Measurements from ENCODE around the gene ACTRT2.

Gene ACTRT2

DNA sequence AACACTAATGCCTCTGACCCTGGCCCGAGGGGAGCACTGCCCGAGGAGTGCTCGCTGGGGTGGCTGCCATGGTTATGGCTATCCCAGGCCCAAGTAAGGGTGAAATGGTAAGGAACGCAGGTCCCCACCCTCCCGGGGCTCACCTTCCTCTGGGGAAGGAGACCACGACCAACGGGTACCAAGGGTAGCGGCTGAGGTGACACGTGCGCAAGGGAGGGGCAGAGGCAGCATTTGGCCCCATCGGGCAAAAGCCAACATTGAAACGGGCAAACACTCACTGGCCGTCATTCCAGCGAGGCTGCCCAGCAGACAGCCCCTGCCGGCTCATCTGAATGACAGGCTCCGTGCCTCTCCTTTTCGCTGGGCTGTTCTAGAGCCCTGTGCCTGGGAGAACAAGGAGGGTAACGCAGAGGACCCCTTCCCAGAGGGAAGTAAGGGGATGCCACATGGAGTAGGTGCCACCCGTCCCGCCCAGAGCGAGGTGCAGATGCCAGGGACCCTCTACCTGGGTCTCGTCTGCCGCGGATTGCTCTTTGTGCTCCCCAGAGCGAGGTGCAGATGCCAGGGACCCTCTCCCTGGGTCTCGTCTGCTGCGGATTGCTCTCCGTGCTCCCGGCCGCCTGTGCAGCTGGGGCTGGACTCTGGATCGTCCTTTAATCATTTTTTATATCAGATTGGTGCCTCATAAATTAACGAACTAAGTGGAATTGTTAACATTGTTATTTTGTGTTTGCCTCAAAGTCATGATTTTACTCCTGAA, 16.2 kb downstream of the ACTRT2 start:
- no peak overlapping the region for H3K27ac Mint-ChIP-seq
- peaks cover 22% of the 10 kb centered on the region for H3K4me1 Mint-ChIP-seq (ENCODE audit: low read depth)
- H3K36me3 Mint-ChIP-seq: no peaks in the 10 kb centered on the region
- no peak overlapping the region for H3K4me3 Mint-ChIP-seq
- no peaks in the 10 kb centered on the region for H3K9me3 Mint-ChIP-seq (ENCODE audit: low read depth)
- H3K27me3 Mint-ChIP-seq: no peaks in the 10 kb centered on the region

DNA sequence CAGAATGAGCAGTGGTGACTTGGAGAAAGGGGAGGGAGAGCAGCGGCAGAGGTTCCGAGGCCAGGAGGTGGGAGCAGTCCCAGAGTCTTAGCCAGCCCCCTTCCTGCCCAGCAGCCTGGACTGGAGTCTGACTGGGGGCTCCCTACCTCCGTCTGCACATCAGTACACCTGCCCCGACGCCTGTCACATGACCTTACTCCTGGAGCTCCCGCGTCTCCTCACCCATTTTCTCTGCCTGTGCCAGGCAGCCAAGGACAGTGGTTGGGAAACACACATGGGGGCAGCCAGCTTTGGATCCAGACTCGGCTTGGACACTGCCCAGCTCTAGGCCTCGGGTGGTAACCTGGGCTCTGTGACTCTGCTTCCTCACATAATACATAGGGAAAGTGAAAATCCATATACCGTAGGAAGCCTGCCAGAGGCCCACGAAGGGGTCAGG, 16.9 kb downstream of the ACTRT2 start:
- no peaks in the 10 kb centered on the region for H3K9me3 Mint-ChIP-seq (ENCODE audit: low read depth)
- H3K36me3 Mint-ChIP-seq: no peaks in the 10 kb centered on the region
- no peak overlapping the region for H3K4me3 Mint-ChIP-seq
- H3K27me3 Mint-ChIP-seq: no peaks in the 10 kb centered on the region
- H3K27ac Mint-ChIP-seq: no peak overlapping the region
- peaks cover 18% of the 10 kb centered on the region for H3K4me1 Mint-ChIP-seq (ENCODE audit: low read depth)

DNA sequence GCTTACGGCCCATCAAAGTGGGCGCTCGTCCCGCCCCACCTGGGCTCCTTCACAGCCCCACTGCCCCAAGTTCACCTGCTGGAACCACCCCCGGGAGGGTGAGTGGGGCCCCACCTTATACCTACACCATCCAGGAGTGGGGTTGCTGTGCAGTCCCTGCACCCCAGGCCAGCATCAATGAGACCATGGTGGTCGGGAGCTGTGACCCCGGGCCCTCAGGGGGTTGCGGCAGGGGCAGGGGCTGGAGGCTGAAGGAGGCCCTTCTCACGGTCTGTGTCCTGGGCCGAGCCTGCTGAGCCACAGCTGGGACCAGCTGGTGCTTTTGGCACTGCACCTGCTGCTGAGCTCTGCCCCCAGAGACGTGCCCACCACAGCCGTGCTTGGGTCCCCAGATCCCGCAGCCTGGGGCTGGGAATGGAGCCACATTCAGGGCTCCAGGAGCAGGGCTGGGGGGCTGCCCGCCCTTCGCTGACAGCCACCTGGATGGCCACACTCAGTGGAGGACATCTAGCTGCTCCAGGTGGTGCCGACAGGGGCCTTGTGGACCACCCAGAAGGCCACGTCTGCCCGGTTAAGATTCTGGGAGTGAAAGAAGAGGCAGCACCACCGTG, 17.4 kb downstream of the ACTRT2 start:
- Mint-ChIP-seq H3K36me3 (no peaks in the 10 kb centered on the region), H3K4me1 (ENCODE audit: low read depth) (peaks cover 12% of the 10 kb centered on the region), H3K9me3 (ENCODE audit: low read depth) (no peaks in the 10 kb centered on the region), H3K4me3 (no peak overlapping the region), H3K27me3 (no peaks in the 10 kb centered on the region), H3K27ac (no peak overlapping the region)

DNA sequence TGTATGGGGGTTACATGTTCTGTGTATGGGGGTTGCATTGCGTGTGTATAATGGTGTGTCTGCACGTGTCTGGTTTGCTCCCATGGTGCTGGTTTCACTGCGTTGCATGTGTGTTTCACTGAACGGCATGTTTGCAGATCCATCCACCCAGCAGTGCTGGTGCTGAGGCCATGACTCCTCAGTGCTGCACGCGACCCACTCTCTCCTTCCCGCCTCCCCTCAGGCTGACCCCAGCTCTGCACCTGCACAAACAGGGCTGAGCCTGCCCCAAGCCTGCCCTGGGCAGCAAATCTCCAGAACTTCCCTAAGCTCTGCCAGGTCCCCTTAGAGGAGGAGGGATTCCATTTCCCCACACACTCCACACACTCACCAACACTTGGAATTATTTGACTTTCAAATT, 18.7 kb downstream of the ACTRT2 start:
- H3K4me3 Mint-ChIP-seq: no peak overlapping the region
- H3K27me3 Mint-ChIP-seq: peaks cover 2% of the 10 kb centered on the region
- peaks cover 2% of the 10 kb centered on the region for H3K4me1 Mint-ChIP-seq (ENCODE audit: low read depth)
- no peaks in the 10 kb centered on the region for H3K36me3 Mint-ChIP-seq
- no peaks in the 10 kb centered on the region for H3K9me3 Mint-ChIP-seq (ENCODE audit: low read depth)
- no peak overlapping the region for H3K27ac Mint-ChIP-seq

DNA sequence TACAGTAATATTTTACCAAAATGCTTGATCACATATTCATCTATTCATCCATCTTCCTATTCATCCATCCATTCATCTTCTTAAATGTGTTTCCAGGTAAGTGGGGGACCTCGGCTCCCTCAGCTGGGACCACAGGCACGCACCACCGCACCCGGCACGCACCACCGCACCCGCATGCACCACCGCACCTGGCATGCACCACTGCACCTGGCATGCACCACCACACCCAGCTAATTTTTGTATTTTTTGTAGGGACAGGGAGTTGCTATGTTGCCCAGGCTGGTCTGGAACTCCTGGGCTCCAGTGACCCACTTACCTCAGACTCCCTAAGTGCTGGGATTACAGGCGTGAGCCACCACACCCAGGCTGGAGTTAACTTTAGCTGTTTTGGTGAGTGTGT, 21.2 kb downstream of the ACTRT2 start:
- H3K4me1 Mint-ChIP-seq (ENCODE audit: low read depth): no peaks in the 10 kb centered on the region
- no peaks in the 10 kb centered on the region for H3K9me3 Mint-ChIP-seq (ENCODE audit: low read depth)
- no peaks in the 10 kb centered on the region for H3K36me3 Mint-ChIP-seq
- H3K27ac Mint-ChIP-seq: no peak overlapping the region
- peaks cover 2% of the 10 kb centered on the region for H3K27me3 Mint-ChIP-seq
- no peak overlapping the region for H3K4me3 Mint-ChIP-seq

DNA sequence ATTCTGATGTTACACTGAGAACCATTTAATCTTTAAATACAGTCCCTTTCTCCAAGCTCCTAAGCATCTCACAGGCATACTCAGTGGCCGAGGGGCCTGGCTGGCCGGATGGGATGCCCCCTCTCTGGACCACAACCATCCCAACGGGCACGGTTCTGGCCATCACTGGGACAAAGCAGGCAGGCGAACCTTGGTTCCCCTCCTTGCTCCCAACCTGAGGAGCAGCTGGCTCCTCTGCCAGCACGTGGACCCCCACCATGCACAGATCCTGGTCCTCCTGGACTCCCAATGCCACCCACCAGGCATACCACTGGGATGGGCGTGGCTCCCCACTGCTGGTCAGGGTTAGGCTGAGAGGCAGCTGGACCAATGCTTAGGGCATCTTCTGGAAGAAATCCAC, 27.9 kb downstream of the ACTRT2 start:
- H3K9me3 Mint-ChIP-seq (ENCODE audit: low read depth): peaks cover 4% of the 10 kb centered on the region
- no peak overlapping the region for H3K27ac Mint-ChIP-seq
- H3K36me3 Mint-ChIP-seq: peaks cover 3% of the 10 kb centered on the region
- H3K27me3 Mint-ChIP-seq: peaks cover 7% of the 10 kb centered on the region
- H3K4me3 Mint-ChIP-seq: no peak overlapping the region
- H3K4me1 Mint-ChIP-seq (ENCODE audit: low read depth): peaks cover 1% of the 10 kb centered on the region

DNA sequence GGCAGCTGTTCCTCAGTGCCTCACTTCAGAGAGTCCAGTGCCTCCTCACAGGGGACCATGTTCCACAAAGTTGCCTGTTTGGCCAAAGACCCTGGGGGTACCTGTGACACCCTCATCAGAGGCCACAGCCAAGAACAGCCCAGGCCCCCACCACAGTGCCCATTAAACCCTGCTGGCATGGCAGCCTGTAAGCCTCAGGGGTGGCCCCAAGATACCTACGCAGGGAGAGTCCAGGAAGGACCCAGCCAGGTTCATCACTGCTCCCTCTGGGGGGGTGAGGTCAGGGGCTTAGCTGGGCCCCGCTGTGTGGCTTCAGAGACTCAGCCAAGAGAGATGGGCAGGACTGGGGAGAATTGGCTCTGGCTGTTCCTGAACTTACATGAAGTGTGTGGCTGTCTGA, 28.6 kb downstream of the ACTRT2 start:
- peaks cover 1% of the 10 kb centered on the region for H3K4me1 Mint-ChIP-seq (ENCODE audit: low read depth)

DNA sequence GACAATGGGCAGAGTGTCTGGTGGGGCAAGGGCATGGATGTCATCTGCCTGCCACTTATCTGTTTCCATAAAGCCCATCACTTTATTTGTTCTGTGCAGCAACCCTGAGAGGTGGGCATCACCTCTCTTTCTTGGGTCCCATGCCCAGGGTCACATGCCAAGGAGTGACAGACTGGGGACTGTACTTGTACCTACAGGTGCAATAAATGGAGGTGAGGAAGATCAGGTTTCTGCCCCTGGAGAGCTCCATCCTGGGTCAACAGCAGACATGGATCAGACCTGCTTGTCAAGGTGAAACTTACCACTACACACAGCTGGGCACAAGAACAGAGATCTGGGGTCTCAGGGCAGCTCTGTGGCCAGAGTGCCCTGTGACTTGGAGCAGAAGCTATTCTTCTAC, 29.3 kb downstream of the ACTRT2 start:
- peaks cover 3% of the 10 kb centered on the region for H3K36me3 Mint-ChIP-seq
- H3K4me3 Mint-ChIP-seq: no peak overlapping the region
- H3K4me1 Mint-ChIP-seq (ENCODE audit: low read depth): peaks cover 1% of the 10 kb centered on the region
- peaks cover 5% of the 10 kb centered on the region for H3K27me3 Mint-ChIP-seq
- peaks cover 4% of the 10 kb centered on the region for H3K9me3 Mint-ChIP-seq (ENCODE audit: low read depth)
- H3K27ac Mint-ChIP-seq: no peak overlapping the region

More for the DNA sequence above, 28.6 kb downstream of the ACTRT2 start:
- Mint-ChIP-seq H3K4me3 (no peak overlapping the region), H3K9me3 (ENCODE audit: low read depth) (peaks cover 4% of the 10 kb centered on the region), H3K36me3 (peaks cover 3% of the 10 kb centered on the region), H3K27ac (no peak overlapping the region), H3K27me3 (peaks cover 5% of the 10 kb centered on the region)

DNA sequence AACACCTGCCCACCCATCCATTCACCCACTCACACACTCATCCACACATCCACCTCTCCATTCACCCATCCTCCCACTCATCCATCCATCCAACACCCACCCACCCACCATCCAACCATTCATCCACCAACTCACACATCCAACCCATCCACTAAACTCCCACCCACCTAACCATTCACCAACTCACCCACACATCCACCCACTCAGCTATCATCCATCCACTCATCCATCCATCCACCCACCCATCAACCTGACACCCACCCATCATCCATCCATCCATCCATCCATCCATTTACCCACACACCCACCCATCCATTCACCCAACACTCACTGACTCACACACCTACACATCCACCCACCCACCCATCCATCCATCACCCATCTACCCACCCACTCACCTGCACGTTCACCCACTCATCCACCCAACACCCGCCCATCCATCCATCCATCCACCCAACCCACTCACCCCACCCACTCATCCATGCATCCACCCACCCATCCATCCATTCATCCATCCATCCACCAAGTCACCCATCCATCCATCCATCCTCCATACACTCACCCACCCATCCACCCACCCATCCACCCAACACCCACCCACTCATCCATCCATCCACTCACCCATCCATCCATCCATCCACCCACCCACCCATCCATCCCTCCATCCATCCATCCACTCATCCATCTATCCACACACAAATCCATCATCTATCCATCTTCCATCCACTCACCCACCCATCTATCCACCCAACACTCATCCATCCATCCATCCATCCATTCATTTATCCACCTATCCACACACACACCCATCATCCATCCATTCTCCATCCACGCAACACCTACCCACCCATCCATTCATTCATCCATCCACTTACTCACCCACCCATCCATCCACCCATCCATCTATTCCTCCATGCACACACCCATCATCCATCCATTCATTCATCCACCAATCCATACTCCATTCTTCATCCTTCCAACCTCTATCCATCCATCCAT, 30.3 kb downstream of the ACTRT2 start:
- Mint-ChIP-seq H3K4me3 (no peak overlapping the region), H3K27me3 (peaks cover 5% of the 10 kb centered on the region), H3K9me3 (ENCODE audit: low read depth) (peaks cover 4% of the 10 kb centered on the region), H3K27ac (no peak overlapping the region), H3K4me1 (ENCODE audit: low read depth) (peaks cover 1% of the 10 kb centered on the region), H3K36me3 (peaks cover 3% of the 10 kb centered on the region)

DNA sequence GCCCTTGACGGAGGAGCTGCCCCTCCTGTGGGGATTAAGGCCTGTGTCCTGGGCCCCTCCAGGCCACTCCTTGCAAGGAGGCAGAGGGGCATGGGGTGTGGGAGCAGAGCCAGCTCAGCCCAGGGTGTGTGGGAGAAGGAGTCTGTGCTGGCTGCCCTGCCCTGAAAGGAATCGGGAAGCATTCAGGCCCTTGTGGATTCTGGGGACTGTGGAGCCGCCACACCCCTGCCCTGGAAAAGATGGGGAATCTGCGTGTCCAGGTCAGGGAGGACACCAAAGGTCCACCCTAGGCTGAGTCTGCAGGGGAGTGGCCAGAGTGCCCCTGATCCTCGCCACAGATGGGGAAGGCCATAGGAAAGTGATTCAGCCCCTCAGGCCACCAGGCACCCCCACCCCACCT, 31.2 kb downstream of the ACTRT2 start:
- Mint-ChIP-seq H3K4me3 (no peak overlapping the region), H3K4me1 (ENCODE audit: low read depth) (peaks cover 1% of the 10 kb centered on the region), H3K9me3 (ENCODE audit: low read depth) (peaks cover 4% of the 10 kb centered on the region), H3K27ac (no peak overlapping the region), H3K36me3 (peaks cover 3% of the 10 kb centered on the region), H3K27me3 (peaks cover 5% of the 10 kb centered on the region)

DNA sequence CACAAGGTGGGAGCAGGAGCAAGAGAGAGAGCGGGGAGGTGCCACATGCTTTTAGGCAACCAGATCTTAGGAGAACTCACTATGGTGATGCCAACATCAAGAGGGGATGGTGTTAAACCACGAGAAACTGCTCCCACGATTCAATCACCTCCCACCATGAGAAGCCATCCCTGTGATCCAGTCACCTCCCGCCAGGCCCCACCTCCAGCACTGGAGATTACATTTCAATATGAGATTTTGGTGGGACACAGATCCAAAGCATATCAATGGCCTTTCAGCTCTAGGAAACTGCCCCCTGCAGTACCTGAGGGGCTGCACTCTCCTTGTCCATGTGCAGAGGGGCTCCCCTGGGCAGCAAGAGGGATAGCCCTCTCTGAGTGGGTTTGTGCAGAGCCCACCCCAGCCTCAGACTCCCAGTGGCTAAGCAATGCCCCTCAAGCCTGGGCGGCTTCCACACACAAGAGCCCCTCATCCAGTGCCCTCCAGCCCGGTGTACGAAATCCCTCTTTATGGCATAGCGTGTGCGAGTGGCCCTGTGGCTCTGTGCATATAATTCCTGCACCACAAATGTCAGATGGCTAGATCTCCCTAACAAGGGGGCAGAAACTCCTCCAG, 32.2 kb downstream of the ACTRT2 start:
- H3K36me3 Mint-ChIP-seq: peaks cover 3% of the 10 kb centered on the region
- peaks cover 4% of the 10 kb centered on the region for H3K9me3 Mint-ChIP-seq (ENCODE audit: low read depth)
- H3K4me1 Mint-ChIP-seq (ENCODE audit: low read depth): peaks cover 1% of the 10 kb centered on the region
- H3K27ac Mint-ChIP-seq: no peak overlapping the region
- H3K27me3 Mint-ChIP-seq: peaks cover 5% of the 10 kb centered on the region
- no peak overlapping the region for H3K4me3 Mint-ChIP-seq

DNA sequence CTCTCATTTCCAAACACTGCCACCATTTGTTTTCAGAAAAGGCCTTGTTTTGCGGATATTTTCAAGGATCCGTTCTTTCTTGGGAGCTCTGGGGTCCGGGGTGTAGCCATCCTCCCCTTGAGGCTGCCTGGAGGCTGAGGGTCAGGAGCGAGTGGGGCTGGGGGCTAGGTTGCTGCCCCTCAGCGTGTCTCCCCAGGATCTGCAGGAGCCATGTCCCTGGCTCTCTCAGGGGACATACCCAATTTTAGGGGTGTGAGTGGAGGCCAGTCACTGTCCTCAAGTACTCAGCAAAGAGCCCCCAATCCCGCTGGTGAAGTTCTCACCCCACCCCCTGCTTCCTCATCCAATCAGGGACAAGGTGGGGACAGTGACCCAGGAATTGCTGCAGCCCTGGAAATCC, 32.7 kb downstream of the ACTRT2 start:
- Mint-ChIP-seq H3K4me1 (ENCODE audit: low read depth) (peaks cover 1% of the 10 kb centered on the region), H3K27ac (no peak overlapping the region), H3K9me3 (ENCODE audit: low read depth) (peaks cover 4% of the 10 kb centered on the region), H3K27me3 (peaks cover 5% of the 10 kb centered on the region), H3K36me3 (peaks cover 3% of the 10 kb centered on the region), H3K4me3 (no peak overlapping the region)

DNA sequence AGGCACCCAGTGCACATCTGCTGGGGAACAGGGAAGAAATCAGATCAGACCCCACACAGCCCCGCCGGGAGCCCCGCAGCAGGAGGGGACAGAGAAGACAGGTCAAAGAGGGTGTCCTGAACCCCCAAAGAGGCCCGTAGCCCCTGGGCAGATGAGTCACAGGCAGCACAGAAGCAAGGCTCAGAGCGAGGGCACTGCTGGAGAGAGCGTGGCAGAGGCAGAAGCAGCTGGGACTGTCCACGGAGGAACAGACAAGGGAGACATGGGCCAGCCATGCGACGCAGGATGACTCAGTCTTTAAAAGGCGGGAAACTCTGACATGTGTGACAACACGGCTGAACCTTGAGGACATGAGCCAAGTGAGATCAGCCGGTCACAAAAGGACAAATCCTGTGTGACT, 33.2 kb downstream of the ACTRT2 start:
- Mint-ChIP-seq H3K27ac (no peak overlapping the region), H3K4me3 (no peak overlapping the region), H3K9me3 (ENCODE audit: low read depth) (peaks cover 4% of the 10 kb centered on the region), H3K4me1 (ENCODE audit: low read depth) (peaks cover 1% of the 10 kb centered on the region), H3K27me3 (peaks cover 5% of the 10 kb centered on the region), H3K36me3 (peaks cover 3% of the 10 kb centered on the region)

DNA sequence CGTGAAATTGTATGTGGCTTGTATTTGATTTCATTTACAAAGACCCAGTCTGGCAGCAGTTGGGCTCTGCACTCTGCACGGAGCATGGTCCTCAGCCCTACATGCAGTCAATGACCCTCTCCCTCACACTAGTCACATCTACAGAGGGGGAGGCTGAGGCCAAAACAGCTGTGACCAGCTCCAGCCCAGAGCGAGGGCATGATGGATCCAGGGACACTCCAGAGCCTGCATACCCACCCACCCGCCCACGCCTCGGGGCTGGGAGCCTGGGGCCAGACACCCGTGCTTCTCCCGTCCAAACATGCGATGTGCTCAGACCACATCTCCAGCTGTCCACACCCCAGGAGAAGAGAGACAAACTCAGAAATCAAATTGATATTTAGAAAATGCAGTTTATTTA, 33.8 kb downstream of the ACTRT2 start:
- Mint-ChIP-seq H3K4me1 (ENCODE audit: low read depth) (peaks cover 1% of the 10 kb centered on the region), H3K27me3 (peaks cover 5% of the 10 kb centered on the region), H3K36me3 (peaks cover 3% of the 10 kb centered on the region), H3K9me3 (ENCODE audit: low read depth) (peaks cover 4% of the 10 kb centered on the region), H3K27ac (no peak overlapping the region), H3K4me3 (no peak overlapping the region)

All from activated naive CD8-positive, alpha-beta T cell (primary cell).